Ascending aorta (tissue), 2 donors: ENCODE results near the gene GJC3. TPM values are rescaled to one million over a fixed set of nuclear protein-coding genes. Genes with fewer than 3 reads are reported as not detected.
"Not testable (repeated sequence)": the region's sequence is repeated elsewhere in the genome, so short reads cannot be mapped to it uniquely, and the experiment has no call there.

Experiments used
- DNase-seq, 2 donors: peaks; one replicate each; pipeline ENCODE4 v3.0.0-alpha.2; 2019; ENCODE audit warnings: low spot score in 2 of 2
- H3K27ac ChIP-seq, 2 donors: fragments of 200-600 bp; sonication (generic); one replicate each; pipeline ENCODE4 v1.5.1; 2016 to 2017; ENCODE audit warnings: mild to moderate bottlenecking in 1 of 2
- H3K27me3 ChIP-seq: fragments of 200-600 bp; sonication (generic); one replicate; pipeline ENCODE4 v1.5.1; 2017
- H3K36me3 ChIP-seq, 2 donors: fragments of 200-600 bp; sonication (generic); one replicate each; pipeline ENCODE4 v1.5.1; 2016
- H3K4me1 ChIP-seq, 2 donors: fragments of 200-600 bp; sonication (generic); one replicate each; pipeline ENCODE4 v1.5.1; 2016 to 2017; ENCODE audit warnings: mild to moderate bottlenecking in 1 of 2
- H3K4me3 ChIP-seq, 2 donors: fragments of 200-600 bp; sonication (generic); one replicate each; pipeline ENCODE4 v1.5.1; 2016 to 2017; ENCODE audit warnings: mild to moderate bottlenecking in 1 of 2
- H3K9me3 ChIP-seq, 2 donors: fragments of 200-600 bp; sonication (generic); one replicate each; pipeline ENCODE4 v1.5.1; 2016
- intact Hi-C: fragments of 100-400 bp; cut with DNase I; formaldehyde crosslinking; loops from one replicate; pipeline ENCODE4 v1.15.1; 2023
- total RNA-seq: library from RNA; depleted of rRNA; stranded (reverse); fragments of >200 nt; gene quantifications from one replicate; pipeline ENCODE4 v1.1.0, GENCODE V29; 2016
- TF ChIP-seq, protein P1 (sequence below), 3 experiments: fragments of 200-600 bp in 2 of 3; fragments of 450-650 bp in 1 of 3; sonication (generic) in 2 of 3; IDR thresholded peaks; one replicate each; pipeline ENCODE4 v1.5.1; 2016 to 2019; ENCODE audit warnings: antibody characterized with exemption in 3 of 3, mild to moderate bottlenecking in 1 of 3, moderate library complexity in 1 of 3

Gene GJC3
- total RNA-seq, 1 donor from 2014 or later: not detected

DNA sequence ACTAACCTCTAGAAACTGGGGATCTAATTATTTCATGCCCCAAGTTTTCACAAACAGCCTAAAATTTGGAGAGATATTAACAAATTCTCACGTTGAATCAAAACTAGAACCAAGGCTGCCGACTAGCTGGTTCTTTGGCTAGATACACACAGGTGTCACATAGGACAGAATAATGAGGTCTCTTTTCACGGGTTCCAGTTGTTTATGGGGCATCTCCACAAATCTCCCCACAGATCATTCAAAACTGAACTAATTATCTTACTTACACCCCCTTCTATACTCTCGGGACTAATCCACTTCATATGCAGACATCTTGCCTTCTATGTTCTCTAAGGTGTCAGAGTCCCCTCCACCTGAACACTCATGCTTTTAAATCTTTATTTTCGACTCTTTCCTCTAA is 36.1 kb downstream of the GJC3 start:
- Histone ChIP-seq H3K27me3 (no peaks in the 10 kb centered on the region), H3K4me1 (no peaks in the 10 kb centered on the region), H3K36me3 (peaks cover 17 to 37% of the 10 kb centered on the region in 2 donors), H3K27ac (no peak overlapping the region), H3K4me3 (no peak overlapping the region), H3K9me3 (no peaks in the 10 kb centered on the region)
- no peak for DNase-seq
- intact Hi-C loops: no loop called here
- TF ChIP-seq, protein P1, sequence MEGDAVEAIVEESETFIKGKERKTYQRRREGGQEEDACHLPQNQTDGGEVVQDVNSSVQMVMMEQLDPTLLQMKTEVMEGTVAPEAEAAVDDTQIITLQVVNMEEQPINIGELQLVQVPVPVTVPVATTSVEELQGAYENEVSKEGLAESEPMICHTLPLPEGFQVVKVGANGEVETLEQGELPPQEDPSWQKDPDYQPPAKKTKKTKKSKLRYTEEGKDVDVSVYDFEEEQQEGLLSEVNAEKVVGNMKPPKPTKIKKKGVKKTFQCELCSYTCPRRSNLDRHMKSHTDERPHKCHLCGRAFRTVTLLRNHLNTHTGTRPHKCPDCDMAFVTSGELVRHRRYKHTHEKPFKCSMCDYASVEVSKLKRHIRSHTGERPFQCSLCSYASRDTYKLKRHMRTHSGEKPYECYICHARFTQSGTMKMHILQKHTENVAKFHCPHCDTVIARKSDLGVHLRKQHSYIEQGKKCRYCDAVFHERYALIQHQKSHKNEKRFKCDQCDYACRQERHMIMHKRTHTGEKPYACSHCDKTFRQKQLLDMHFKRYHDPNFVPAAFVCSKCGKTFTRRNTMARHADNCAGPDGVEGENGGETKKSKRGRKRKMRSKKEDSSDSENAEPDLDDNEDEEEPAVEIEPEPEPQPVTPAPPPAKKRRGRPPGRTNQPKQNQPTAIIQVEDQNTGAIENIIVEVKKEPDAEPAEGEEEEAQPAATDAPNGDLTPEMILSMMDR (IDR thresholded peaks at IDR 0.05): no peak

DNA sequence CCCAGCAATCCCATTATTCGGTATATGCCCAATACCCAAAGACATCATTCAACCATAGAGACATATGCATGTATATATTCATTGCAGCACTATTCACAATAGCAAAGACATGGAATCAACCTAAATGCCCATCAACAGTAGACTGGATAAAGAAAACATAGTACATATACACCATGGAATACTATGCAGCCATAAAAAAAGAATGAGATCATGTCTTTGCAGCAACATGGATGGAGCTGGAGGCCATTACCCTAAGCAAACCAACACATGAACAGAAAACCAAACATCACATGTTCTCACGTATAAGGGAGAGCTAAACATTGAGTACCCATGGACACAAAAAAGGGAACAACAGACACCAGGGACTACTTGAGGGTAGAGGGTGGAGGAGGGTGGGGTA is 39.1 kb downstream of the GJC3 start:
- H3K36me3 ChIP-seq: peaks cover 17 to 36% of the 10 kb centered on the region in 2 donors
- H3K4me1 ChIP-seq, H3K27me3 ChIP-seq, H3K4me3 ChIP-seq, intact Hi-C loops, H3K27ac ChIP-seq, DNase-seq, H3K9me3 ChIP-seq: not testable (repeated sequence)

DNA sequence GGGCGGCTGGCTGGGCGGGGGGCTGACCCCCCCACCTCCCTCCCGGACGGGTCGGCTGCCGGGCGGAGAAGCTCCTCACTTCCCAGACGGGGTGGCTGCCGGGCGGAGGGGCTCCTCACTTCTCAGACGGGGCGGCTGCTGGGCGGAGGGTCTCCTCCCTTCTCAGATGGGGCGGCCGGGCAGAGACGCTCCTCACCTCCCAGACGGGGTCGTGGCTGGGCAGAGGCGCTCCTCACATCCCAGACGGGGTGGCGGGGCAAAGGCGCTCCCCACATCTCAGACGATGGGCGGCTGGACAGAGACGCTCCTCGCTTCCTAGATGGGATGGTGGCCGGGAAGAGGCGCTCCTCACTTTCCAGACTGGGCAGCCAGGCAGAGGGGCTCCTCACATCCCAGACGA is 41.1 kb downstream of the GJC3 start:
- H3K27me3 ChIP-seq, H3K27ac ChIP-seq, H3K4me1 ChIP-seq, H3K9me3 ChIP-seq, intact Hi-C loops, H3K4me3 ChIP-seq, DNase-seq: not testable (repeated sequence)
- peaks cover 17 to 36% of the 10 kb centered on the region in 2 donors for H3K36me3 ChIP-seq

DNA sequence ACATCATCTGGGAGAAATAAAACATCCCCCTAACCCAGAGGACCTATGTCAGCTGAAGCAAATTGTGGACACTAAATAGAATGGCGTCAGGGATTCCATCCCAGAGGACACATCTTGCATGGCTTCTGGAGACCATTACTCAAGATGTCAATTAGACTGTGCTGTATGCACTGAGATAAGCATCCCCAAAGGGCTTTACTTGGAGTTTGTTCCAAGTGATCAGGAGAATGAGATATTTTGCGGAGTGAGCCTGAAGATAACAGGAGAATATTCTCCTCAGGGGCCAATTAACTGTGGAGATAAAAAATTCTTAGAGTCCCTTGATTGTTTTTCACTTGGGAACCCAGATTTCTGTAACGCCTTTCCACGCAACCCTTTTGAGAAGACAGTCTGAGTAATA is 48.0 kb downstream of the GJC3 start:
- H3K36me3 ChIP-seq: no peaks in the 10 kb centered on the region
- no peak overlapping the region for H3K27ac ChIP-seq
- no peaks in the 10 kb centered on the region for H3K9me3 ChIP-seq
- no peak for DNase-seq
- no peaks in the 10 kb centered on the region for H3K27me3 ChIP-seq
- no peaks in the 10 kb centered on the region for H3K4me1 ChIP-seq
- H3K4me3 ChIP-seq: no peak overlapping the region
- TF ChIP-seq, protein P1 (IDR thresholded peaks at IDR 0.05): no peak
- intact Hi-C loops: no loop called here

DNA sequence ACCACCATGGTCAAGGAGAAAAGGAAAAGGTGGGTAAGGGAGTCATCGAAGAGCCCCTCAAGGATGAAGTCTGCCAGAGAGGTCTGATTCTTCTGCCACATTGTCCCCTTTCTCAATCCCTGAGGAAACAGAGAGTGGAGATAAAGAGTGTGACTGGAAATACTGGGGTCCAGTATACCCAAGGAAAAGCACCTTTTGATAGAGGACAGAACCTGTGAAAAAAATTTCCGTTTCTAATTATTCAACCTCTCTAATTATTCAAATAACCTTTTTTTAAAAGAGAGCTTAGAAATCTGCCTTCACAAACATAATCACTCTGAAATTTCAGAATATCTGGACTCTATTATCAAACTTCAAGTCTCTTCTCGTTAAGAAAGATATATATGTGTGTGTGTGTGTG is 52.5 kb downstream of the GJC3 start, which contains the start of gene OR2AE1:
Gene OR2AE1 (minus strand): TSS at position 101 of the 400 bp plus-strand sequence. CDS start 0 bp downstream, at position 101.
- H3K9me3 ChIP-seq: no peaks in the 10 kb centered on the region
- H3K4me3 ChIP-seq: no peak within 1 kb of the TSS
- H3K36me3 ChIP-seq: no peaks in the 10 kb centered on the region
- H3K4me1 ChIP-seq: no peaks in the 10 kb centered on the region
- H3K27ac ChIP-seq: no peak within 1 kb of the TSS
- intact Hi-C loops: no loop called here
- TF ChIP-seq, protein P1 (IDR thresholded peaks at IDR 0.05): no peak
- H3K27me3 ChIP-seq: no peaks in the 10 kb centered on the region
- no peak for DNase-seq

DNA sequence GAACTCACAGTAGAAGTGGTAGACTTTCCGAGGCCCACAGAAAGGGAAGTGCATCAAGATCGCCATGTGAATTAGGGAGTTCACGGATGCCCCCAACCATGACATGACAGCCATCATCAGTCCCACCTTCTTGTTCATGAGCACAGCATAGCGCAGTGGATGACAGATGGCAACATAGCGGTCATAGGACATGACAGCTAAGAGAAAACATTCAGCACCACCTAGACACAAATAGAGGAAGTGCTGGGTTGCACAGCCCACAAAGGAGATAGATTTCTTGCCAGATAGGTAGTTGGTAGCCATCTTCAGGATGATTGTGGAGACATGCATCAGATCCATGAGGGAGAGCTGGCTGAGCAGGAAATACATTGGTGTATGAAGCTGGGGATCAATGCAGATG is 52.9 kb downstream of the GJC3 start:
- TF ChIP-seq, protein P1 (IDR thresholded peaks at IDR 0.05): no peak
- no peak overlapping the region for H3K4me3 ChIP-seq

More for the DNA sequence above, 52.9 kb downstream of the GJC3 start:
- H3K36me3 ChIP-seq: no peaks in the 10 kb centered on the region
- DNase-seq: no peak
- no peak overlapping the region for H3K27ac ChIP-seq
- no peaks in the 10 kb centered on the region for H3K27me3 ChIP-seq
- no peaks in the 10 kb centered on the region for H3K9me3 ChIP-seq
- H3K4me1 ChIP-seq: no peaks in the 10 kb centered on the region
- intact Hi-C loops: no loop called here

Other genes with a start within 250 kb of the GJC3 start
- gene CYP3A5, start 249.6 kb downstream of the GJC3 start, total RNA-seq: 0.43 TPM
- not detected for gene CYP3A7, start 194.4 kb downstream of the GJC3 start, total RNA-seq
- gene CYP3A4, start 145.4 kb downstream of the GJC3 start, total RNA-seq: not detected
- gene CYP3A43, start 101.6 kb downstream of the GJC3 start, total RNA-seq: not detected
- not detected for gene OR2AE1, start 52.6 kb downstream of the GJC3 start, total RNA-seq
- 12.7 TPM for gene TRIM4, start 10.1 kb downstream of the GJC3 start, total RNA-seq
- gene AZGP1, start 46.4 kb upstream of the GJC3 start, total RNA-seq: not detected
- gene ZKSCAN1, start 86.0 kb upstream of the GJC3 start, total RNA-seq: 19.9 TPM
- 58.5 TPM for gene ZSCAN21, start 120.2 kb upstream of the GJC3 start, total RNA-seq
- 6.9 TPM for gene ZNF3, start 152.1 kb upstream of the GJC3 start, total RNA-seq
- 18.1 TPM for gene COPS6, start 159.3 kb upstream of the GJC3 start, total RNA-seq
- 52.2 TPM for gene MCM7, start 171.8 kb upstream of the GJC3 start, total RNA-seq
- 29.6 TPM for gene AP4M1, start 172.0 kb upstream of the GJC3 start, total RNA-seq
- gene TAF6, start 189.7 kb upstream of the GJC3 start, total RNA-seq: 103 TPM
- 1.4 TPM for gene CNPY4, start 190.0 kb upstream of the GJC3 start, total RNA-seq
- not detected for gene MBLAC1, start 197.3 kb upstream of the GJC3 start, total RNA-seq
- 131 TPM for gene LAMTOR4, start 219.3 kb upstream of the GJC3 start, total RNA-seq
- 22.0 TPM for gene TRAPPC14, start 229.1 kb upstream of the GJC3 start, total RNA-seq
- 3.5 TPM for gene GAL3ST4, start 239.0 kb upstream of the GJC3 start, total RNA-seq
- not detected for gene GPC2, start 247.8 kb upstream of the GJC3 start, total RNA-seq
- gene STAG3, start 248.3 kb upstream of the GJC3 start, total RNA-seq: not detected